ENCODE data around the gene ARHGEF26. TPM values are rescaled to one million over a fixed set of nuclear protein-coding genes. Genes with fewer than 3 reads are reported as not detected.

The ARHGEF26 gene
- total RNA-seq, 1 experiment from 2014 or later, result 14.1 TPM

DNA sequence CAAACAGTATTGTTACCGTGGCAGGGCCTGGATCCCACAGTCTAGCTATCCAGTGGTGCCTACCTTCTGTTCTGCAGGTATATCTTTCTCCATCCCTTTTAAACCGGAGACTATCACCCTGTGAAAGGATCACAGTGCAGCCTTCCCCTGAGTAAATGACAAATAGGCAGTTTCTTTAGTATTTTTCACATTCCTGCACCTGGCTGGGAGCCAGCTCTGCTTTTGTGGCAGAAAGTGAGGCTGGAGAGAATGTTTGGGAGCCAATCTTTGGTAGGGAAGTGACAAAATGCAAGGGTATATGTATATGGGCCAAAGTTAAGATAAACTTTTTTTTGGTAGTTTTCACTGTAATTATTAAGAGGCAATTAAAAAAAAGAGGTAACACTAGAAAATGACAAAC is 54.8 kb downstream of the ARHGEF26 start:
- TF ChIP-seq NR3C1 (CRISPR knock-in tag; conservative IDR thresholded peaks at IDR 0.05; ENCODE audit: low read depth) (no peak), GRHL2 (CRISPR knock-in tag; IDR thresholded peaks at IDR 0.05; ENCODE audit: insufficient replicate concordance, severe bottlenecking) (no peak), NR1H2 (CRISPR knock-in tag; IDR thresholded peaks at IDR 0.05) (no peak)
- TF ChIP-seq, protein P1, sequence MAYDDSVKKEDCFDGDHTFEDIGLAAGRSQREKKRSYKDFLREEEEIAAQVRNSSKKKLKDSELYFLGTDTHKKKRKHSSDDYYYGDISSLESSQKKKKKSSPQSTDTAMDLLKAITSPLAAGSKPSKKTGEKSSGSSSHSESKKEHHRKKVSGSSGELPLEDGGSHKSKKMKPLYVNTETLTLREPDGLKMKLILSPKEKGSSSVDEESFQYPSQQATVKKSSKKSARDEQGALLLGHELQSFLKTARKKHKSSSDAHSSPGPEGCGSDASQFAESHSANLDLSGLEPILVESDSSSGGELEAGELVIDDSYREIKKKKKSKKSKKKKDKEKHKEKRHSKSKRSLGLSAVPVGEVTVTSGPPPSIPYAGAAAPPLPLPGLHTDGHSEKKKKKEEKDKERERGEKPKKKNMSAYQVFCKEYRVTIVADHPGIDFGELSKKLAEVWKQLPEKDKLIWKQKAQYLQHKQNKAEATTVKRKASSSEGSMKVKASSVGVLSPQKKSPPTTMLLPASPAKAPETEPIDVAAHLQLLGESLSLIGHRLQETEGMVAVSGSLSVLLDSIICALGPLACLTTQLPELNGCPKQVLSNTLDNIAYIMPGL (CRISPR knock-in tag; IDR thresholded peaks at IDR 0.05), result no peak
- Mint-ChIP-seq H3K4me1 (peaks cover 39% of the 10 kb centered on the region), H3K4me3 (no peak overlapping the region), H3K27me3 (ENCODE audit: low read depth) (no peaks in the 10 kb centered on the region), H3K27ac (peak overlapping the region; percentile 43), H3K9me3 (no peaks in the 10 kb centered on the region), H3K36me3 (no peaks in the 10 kb centered on the region)
- ChIA-PET POLR2A (interaction anchor here (0.9 kb wide), 1 partner anchor 27 kb away, joined by 3 read pairs; no protein-coding TSS in a partner anchor), CTCF (no interaction called here)
- peak; percentile 31 for ATAC-seq
- DNase-seq (ENCODE audit: low spot score), result no peak

- Mint-ChIP-seq H3K4me3 (no peak overlapping the region), H3K27ac (peak overlapping the region; percentile 70; the same call in 1 of the 2 replicates), H3K36me3 (no peaks in the 10 kb centered on the region), H3K9me3 (no peaks in the 10 kb centered on the region), H3K4me1 (peaks cover 49% of the 10 kb centered on the region), H3K27me3 (ENCODE audit: low read depth) (no peaks in the 10 kb centered on the region)
- POLR2A ChIA-PET, result no interaction called here
- ATAC-seq, result no peak
- no peak for DNase-seq (ENCODE audit: low spot score)
- CTCF ChIA-PET, result no interaction called here
- TF ChIP-seq MXD4 (CRISPR knock-in tag; IDR thresholded peaks at IDR 0.05; ENCODE audit: borderline replicate concordance) (no peak), GTF2I (CRISPR knock-in tag; conservative IDR thresholded peaks at IDR 0.05) (no peak), ERG (CRISPR knock-in tag; IDR thresholded peaks at IDR 0.05) (no peak), JUN (CRISPR knock-in tag; IDR thresholded peaks at IDR 0.05) (no peak), MYBL2 (CRISPR knock-in tag; IDR thresholded peaks at IDR 0.05) (no peak), ZNF423 (CRISPR knock-in tag; IDR thresholded peaks at IDR 0.05) (no peak), ZSCAN18 (CRISPR knock-in tag; IDR thresholded peaks at IDR 0.05) (no peak), PRRX2 (CRISPR knock-in tag; IDR thresholded peaks at IDR 0.05) (no peak)
- TF ChIP-seq, protein P2, sequence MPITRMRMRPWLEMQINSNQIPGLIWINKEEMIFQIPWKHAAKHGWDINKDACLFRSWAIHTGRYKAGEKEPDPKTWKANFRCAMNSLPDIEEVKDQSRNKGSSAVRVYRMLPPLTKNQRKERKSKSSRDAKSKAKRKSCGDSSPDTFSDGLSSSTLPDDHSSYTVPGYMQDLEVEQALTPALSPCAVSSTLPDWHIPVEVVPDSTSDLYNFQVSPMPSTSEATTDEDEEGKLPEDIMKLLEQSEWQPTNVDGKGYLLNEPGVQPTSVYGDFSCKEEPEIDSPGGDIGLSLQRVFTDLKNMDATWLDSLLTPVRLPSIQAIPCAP (CRISPR knock-in tag; IDR thresholded peaks at IDR 0.05), result no peak
- TF ChIP-seq, protein P3, sequence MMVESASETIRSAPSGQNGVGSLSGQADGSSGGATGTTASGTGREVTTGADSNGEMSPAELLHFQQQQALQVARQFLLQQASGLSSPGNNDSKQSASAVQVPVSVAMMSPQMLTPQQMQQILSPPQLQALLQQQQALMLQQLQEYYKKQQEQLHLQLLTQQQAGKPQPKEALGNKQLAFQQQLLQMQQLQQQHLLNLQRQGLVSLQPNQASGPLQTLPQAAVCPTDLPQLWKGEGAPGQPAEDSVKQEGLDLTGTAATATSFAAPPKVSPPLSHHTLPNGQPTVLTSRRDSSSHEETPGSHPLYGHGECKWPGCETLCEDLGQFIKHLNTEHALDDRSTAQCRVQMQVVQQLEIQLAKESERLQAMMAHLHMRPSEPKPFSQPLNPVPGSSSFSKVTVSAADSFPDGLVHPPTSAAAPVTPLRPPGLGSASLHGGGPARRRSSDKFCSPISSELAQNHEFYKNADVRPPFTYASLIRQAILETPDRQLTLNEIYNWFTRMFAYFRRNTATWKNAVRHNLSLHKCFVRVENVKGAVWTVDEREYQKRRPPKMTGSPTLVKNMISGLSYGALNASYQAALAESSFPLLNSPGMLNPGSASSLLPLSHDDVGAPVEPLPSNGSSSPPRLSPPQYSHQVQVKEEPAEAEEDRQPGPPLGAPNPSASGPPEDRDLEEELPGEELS (CRISPR knock-in tag; IDR thresholded peaks at IDR 0.05), result no peak
- TF ChIP-seq, protein P4, sequence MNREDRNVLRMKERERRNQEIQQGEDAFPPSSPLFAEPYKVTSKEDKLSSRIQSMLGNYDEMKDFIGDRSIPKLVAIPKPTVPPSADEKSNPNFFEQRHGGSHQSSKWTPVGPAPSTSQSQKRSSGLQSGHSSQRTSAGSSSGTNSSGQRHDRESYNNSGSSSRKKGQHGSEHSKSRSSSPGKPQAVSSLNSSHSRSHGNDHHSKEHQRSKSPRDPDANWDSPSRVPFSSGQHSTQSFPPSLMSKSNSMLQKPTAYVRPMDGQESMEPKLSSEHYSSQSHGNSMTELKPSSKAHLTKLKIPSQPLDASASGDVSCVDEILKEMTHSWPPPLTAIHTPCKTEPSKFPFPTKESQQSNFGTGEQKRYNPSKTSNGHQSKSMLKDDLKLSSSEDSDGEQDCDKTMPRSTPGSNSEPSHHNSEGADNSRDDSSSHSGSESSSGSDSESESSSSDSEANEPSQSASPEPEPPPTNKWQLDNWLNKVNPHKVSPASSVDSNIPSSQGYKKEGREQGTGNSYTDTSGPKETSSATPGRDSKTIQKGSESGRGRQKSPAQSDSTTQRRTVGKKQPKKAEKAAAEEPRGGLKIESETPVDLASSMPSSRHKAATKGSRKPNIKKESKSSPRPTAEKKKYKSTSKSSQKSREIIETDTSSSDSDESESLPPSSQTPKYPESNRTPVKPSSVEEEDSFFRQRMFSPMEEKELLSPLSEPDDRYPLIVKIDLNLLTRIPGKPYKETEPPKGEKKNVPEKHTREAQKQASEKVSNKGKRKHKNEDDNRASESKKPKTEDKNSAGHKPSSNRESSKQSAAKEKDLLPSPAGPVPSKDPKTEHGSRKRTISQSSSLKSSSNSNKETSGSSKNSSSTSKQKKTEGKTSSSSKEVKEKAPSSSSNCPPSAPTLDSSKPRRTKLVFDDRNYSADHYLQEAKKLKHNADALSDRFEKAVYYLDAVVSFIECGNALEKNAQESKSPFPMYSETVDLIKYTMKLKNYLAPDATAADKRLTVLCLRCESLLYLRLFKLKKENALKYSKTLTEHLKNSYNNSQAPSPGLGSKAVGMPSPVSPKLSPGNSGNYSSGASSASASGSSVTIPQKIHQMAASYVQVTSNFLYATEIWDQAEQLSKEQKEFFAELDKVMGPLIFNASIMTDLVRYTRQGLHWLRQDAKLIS (CRISPR knock-in tag; IDR thresholded peaks at IDR 0.05; ENCODE audit: borderline replicate concordance), result no peak
Measured at GRCh38 chr3:154177406-154177805, 56.2 kb downstream of the ARHGEF26 start.

Measured in WTC11 (cell line).